Fibroblast of skin of right quadriceps (primary cell): ENCODE data around the gene ENTPD1.
A peak's percentile ranks its signal among the peaks of the same experiment; 100 is the strongest.
"Not testable (repeated sequence)": the region's sequence is repeated elsewhere in the genome, so short reads cannot be mapped to it uniquely, and the experiment has no call there.

Source experiments
- DNase-seq: peaks from one replicate; pipeline ENCODE4 v3.0.0-alpha.2; 2013

ENTPD1 gene

DNA sequence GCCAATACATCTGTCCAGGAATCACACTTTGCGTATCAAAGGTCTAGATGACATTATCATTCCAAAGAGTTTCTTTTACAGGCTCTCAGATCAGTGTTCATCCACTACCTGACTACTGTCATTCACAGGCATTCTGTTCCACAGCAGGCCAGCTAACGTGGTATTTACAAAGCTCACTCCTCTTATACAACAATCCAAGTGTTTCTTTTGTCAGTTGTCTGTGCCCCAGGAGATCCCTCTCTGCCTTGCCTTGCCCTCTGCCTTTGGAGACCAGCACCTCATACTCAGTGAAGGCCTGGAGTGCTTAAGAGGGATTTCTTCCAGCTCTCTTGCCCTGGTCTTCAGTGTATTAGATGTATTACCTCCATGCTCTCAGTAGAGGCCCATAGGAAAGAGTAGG, 117.2 kb downstream of the ENTPD1 start:
- DNase-seq = no peak

DNA sequence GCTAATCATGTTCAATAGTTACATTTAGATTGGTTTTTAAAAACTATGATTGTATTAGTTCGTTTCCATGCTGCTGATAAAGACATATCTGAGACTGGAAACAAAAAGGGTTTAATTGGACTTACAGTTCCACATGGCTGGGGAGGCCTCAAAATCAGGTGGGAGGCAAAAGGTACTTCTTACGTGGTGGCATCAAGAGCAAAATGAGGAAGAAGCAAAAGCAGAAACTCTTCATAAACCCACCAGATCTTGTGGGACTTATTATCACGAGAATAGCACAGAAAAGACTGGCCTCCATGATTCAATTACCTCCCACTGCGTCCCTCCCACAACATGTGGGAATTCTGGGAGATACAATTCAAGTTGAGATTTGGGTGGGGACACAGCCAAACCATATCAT, 117.7 kb downstream of the ENTPD1 start:
- DNase-seq = no peak

DNA sequence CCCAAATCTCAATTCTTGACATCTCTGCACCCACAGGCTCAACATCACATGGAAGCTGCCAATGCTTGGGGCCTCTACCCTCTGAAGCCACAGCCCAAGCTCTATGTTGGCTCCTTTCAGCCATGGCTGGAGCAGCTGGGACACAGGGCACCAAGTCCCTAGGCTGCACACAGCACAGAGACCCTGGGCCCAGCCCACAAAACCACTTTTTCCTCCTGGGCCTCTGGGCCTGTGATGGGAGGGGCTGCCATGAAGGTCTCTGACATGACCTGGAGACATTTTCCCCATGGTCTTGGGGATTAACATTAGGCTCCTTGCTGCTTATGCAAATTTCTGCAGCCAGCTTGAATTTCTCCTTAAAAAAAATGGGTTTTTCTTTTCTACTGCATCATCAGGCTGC, 118.8 kb downstream of the ENTPD1 start:
- DNase-seq = not testable (repeated sequence)

GRCh38 chr10:95876756-95877155, 120.8 kb downstream of the ENTPD1 start:
- DNase-seq = no peak

- no peak for DNase-seq
These were observed 121.9 kb downstream of the ENTPD1 start for GRCh38 chr10:95877881-95878280.

DNA sequence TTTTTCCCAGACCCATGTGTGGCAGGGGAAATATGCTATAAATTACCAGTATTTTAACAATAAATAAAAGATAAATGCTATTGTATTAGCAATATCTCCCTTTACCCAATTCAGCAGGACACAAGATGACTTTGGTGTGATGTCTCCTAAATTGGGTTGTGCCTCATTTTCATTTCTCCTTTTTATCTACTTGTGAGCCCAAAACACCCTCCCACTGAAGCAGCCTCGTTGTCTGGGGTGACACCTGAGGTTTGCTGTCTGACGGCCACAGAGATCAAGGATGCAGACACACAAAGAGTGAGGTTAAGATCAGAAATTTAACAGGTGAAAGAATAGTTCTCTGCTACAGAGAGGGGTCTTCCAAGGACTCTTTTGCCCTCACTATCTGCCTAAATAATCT, 124.7 kb downstream of the ENTPD1 start:
- no peak for DNase-seq

DNA sequence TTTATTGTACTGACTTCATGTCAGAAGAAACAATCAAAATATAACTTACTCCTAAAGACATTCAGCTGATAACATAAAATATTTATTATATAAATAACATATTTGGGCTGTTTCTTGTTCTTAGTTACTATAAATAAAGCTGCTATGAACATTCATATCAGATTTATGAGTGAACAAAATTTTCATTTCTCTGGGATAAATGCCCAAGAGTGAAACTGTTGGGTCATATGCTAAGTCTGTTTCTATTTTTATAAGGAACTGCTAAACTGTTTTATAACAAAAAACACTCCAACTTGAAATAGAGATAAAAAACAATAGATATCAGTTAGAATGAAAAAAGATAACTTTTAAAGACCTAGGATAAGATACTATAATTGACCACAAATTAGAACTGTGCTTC, 125.4 kb downstream of the ENTPD1 start:
- no peak for DNase-seq

DNA sequence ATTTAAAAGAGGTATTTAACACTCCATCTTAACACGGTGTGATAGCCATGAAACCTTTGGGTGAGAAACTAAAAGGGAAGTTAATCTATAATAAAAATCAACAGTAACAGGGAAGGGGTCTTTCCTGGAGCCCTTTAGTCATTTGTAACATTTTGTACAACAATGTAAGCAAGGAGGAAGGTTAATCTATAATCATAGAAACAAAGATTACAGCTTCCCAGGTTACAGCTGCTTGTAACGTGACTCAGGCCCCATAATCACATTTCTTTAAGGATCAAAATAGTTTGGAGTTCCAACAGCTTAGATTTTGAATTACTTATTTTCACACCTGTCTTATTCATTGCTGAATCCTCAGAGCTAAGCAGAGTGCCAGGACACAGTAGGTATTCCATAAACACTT, 133.9 kb downstream of the ENTPD1 start:
- DNase-seq = no peak

- no peak for DNase-seq
These were observed 140.3 kb downstream of the ENTPD1 start for GRCh38 chr10:95896071-95896850.

GRCh38 chr10:95905897-95906580, 150.1 kb downstream of the ENTPD1 start:
- DNase-seq = not testable (repeated sequence)

GRCh38 chr10:95906677-95907455, 150.9 kb downstream of the ENTPD1 start:
- DNase-seq = peak; percentile 52

GRCh38 chr10:95907456-95908253, 151.7 kb downstream of the ENTPD1 start, which contains the start of gene CC2D2B:
TSS of gene CC2D2B (plus strand) at chr10:95907975. CDS start at chr10:95911324, 3,349 bp downstream.
- DNase-seq = peak; percentile 75

GRCh38 chr10:95908450-95908849, 152.5 kb downstream of the ENTPD1 start:
- DNase-seq = no peak

- DNase-seq = no peak
These were observed 153.6 kb downstream of the ENTPD1 start for GRCh38 chr10:95909561-95909960.

DNA sequence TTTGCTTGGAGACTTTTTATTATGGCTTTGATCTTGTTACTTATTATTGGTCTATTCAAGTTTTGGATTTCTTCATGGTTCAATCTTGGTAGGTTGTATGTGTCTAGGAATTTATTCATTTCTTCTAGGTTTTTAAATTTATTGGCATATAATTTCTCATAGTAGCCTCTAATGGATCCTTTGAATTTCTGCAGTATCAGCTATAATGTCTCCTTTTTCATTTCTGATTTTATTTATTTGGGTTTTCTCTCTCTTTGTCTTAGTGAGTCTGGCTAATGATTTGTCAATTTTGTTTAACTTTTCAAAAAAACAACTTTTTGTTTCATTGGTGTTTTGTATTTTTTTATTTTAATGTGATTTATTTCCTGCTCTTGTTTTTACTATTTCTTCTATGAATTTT, 160.1 kb downstream of the ENTPD1 start:
- not testable (repeated sequence) for DNase-seq
